HCEC 1CT (cell line): ENCODE measurements around the gene NRF1.
"Not testable (repeated sequence)": the region's sequence is repeated elsewhere in the genome, so short reads cannot be mapped to it uniquely, and the experiment has no call there.

Source experiments
- DNase-seq: peaks from one replicate; pipeline ENCODE4 v3.0.0-alpha.2; 2017

Gene NRF1

GRCh38 chr7:129785685-129786514, 174.4 kb downstream of the NRF1 start:
- DNase-seq, result no peak

- no peak for DNase-seq
Measured at GRCh38 chr7:129786825-129787563, 175.5 kb downstream of the NRF1 start.

GRCh38 chr7:129789000-129789399, 177.5 kb downstream of the NRF1 start:
- no peak for DNase-seq

- no peak for DNase-seq
Measured at GRCh38 chr7:129789652-129790051, 178.1 kb downstream of the NRF1 start.

- DNase-seq, result peak; percentile 68
Measured at GRCh38 chr7:129790136-129790535, 178.6 kb downstream of the NRF1 start.

GRCh38 chr7:129792721-129793120, 181.2 kb downstream of the NRF1 start:
- no peak for DNase-seq

GRCh38 chr7:129793506-129794310, 182.2 kb downstream of the NRF1 start:
- DNase-seq, result no peak

GRCh38 chr7:129794461-129794860, 182.9 kb downstream of the NRF1 start:
- DNase-seq, result not testable (repeated sequence)

GRCh38 chr7:129796186-129796775, 184.8 kb downstream of the NRF1 start:
- no peak for DNase-seq

GRCh38 chr7:129797214-129797789, 185.8 kb downstream of the NRF1 start:
- DNase-seq, result no peak

GRCh38 chr7:129798616-129799349, 187.3 kb downstream of the NRF1 start:
- no peak for DNase-seq

GRCh38 chr7:129799350-129799955, 187.9 kb downstream of the NRF1 start:
- DNase-seq, result no peak

GRCh38 chr7:129800901-129801300, 189.4 kb downstream of the NRF1 start:
- DNase-seq, result no peak

- DNase-seq, result no peak
Measured at GRCh38 chr7:129801882-129802281, 190.4 kb downstream of the NRF1 start.

- no peak for DNase-seq
Measured at GRCh38 chr7:129803546-129804081, 192.1 kb downstream of the NRF1 start.

GRCh38 chr7:129804111-129804889, 192.8 kb downstream of the NRF1 start:
- no peak for DNase-seq

GRCh38 chr7:129804890-129805719, 193.6 kb downstream of the NRF1 start:
- no peak for DNase-seq
